H54 (cell line): ENCODE measurements around the gene FAM53B.

ENCODE experiments used
- DNase-seq: peaks from one replicate; pipeline ENCODE4 v3.0.0; 2011; ENCODE audit warnings: low spot score, mixed read lengths; ENCODE audit not compliant: insufficient read length
- FAIRE-seq: peaks from 3 replicates; lab custom pipeline; 2011; peaks lifted over from hg19 to GRCh38; lab: Jason Lieb, UNC
- POLR2A ChIP-seq: IDR thresholded peaks from 2 replicates; pipeline ENCODE4 v1.6.1; 2011; ENCODE audit warnings: low read depth, mild to moderate bottlenecking, low read length

The FAM53B gene

DNA sequence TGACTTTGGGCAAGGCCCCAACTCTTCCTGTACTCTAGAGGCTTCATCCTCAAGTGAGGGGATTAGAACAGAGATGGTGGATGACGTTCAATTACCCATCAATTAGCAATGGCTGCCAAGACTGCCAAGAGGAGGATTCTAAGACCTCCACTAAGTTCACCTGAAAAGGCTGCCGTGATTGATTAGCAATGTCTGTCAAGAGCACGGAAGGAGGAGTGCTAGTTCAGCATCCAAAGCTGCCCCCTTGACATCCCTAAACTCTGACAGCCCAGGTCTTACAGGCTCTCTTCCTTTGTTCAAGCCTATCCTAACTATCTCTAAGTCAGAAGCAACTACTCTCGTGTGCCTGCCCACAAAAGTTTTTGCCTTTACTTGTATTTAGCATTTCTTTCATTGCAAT, 68.4 kb downstream of the FAM53B start:
- FAIRE-seq = no peak
- no peak for DNase-seq
- no peak for TF ChIP-seq POLR2A

DNA sequence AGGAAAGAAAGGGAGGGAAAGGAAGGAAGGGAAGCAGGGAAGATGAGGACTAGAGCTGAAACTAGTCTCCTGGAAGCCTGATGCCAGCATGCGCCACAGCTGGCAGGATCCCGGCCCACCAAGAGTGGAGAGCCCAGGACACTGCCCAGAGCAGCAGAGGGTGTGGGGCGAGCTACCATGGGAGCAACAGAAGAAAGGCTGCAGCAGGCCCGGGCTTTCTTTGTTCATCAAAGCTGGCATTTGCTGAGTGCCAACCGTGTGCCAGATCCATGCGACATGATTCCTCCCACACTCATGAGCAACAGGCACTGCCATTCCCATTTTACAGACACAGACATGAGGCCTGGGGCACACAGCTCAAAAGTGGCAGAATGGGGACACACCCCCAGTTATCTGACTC, 68.9 kb downstream of the FAM53B start:
- FAIRE-seq (no peak), DNase-seq (no peak)
- TF ChIP-seq POLR2A = no peak

DNA sequence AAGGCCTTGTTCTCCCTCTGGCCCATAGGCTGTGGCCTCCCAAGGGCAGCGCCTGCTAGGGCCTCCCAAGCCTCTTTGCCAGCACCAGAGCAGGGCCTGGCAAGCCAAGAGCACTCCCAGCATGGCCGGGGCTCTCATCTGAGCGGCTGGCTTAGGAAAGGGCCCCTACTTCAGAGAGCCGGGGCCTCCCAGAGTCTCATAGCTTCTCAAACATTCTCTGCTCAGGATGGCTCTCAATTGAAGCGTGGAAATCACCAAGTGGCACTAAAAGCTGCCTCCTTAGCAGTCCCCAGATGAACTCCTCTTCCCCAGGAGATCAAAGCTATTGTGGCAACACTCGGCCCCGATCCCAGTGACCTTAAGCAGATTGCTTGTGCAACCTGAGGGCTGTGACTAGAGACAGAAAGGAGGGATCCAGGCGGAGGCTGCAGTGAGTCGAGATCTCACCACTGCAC, 69.4 kb downstream of the FAM53B start:
- FAIRE-seq (no peak), DNase-seq (no peak)
- no peak for TF ChIP-seq POLR2A

DNA sequence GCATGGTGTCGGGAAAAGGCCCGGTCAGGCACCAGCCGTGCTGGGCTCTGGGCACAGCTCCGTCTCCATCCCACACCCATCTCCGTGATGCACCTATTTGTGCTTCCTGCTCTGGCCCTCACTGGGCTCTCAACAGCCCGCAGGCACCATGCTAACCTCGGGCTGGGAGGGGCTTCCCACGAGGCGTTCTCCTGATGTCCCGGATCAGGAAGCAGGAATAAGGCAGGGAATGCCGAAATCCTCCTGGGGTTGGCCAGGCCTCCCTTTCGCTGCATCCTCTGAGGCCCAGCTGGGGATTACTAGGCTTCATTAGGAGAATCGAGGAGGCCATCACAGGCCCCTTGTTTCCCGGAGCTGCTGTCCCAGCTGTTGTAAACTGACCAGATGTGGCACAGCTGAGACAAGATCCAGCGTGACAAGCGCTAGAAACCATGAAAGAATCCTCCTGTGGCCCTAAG, 72.0 kb downstream of the FAM53B start:
- DNase-seq (no peak), FAIRE-seq (no peak)
- no peak for TF ChIP-seq POLR2A

DNA sequence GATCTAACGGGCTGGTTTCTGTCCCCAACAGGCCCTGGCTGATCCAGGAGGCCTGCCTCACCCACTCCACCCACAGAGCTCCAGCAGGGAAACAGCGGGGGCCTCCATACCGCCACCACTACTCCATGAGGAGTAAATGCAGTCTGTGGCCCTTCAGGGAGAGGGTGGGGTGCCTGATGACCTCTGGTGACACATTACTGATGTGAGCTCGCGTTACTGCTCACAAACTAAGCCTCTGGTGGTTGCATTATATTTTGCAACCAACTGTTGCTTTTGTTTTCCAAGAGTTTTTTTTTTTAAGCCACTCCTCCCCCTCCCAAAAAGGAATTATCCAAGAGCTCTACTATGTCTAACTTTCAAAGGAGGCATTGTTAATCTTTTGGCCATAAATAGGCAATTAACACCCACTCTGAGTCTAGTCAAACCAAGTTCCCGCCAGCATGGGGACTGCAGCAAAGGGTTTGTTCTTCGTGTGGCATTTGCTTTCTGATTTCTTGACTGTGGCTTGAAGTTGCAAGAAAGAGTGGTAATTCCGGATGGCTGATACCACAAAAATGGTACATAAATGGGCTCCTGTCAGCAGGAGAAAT, 72.6 kb downstream of the FAM53B start:
- peak; percentile 49 for DNase-seq
- FAIRE-seq = no peak
- TF ChIP-seq POLR2A = no peak

DNA sequence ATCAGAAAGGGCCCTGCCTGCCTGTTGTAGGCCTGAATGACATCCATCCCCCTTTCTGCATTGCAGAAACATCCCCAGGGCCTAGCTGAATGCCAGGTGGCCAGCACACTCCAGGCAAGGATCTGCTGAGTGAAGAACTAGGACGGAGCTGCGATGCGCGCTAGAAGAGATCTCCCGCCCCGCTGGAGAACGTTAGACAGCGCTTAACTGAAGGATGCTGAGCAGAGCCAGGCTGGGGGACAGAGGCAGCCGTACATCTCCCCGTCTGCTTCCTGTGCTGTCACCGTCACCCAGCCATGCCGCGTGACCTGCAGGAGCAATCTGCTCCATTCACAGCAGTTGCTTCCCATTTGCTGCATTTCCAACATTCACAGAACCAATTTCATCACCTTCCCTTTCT, 73.3 kb downstream of the FAM53B start:
- FAIRE-seq (no peak), DNase-seq (no peak)

DNA sequence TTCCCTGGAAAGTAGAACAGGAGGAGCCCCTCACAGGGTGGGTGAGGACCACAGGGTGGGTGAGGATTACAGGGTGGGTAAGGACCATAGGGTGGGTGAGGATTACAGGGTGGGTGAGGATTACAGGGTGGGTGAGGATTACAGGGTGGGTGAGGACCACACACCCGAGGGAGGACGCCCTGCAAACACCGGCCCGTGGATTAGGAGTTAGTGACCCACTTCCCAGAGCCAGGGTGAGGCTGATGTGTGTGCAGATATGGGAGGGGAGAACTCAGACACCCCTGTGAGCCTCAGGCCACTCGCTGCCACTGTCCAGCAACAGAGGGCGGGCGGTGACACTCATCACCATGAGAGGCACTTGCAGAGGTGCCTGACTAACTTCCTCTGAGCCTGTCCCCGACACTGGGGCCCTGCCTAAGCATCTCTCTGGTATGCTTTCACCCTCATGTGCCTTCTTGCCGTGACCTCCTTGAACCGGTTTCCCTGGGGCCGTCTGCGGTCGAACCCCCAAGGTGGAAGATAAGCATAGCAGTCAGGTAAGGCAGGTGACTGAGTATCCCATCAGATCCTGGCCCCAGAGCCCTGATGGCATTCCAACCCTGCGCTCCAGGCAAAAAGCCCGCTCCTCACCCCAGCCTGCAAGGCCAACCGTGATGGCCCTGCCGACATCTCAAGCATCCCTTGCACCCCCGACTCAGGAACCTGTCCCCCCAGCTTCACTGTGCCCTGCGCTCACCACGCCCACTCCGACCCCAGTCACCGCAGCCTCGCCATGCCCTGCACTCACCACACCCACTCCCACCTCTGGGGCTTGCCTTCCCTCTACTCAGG, 74.1 kb downstream of the FAM53B start:
- FAIRE-seq (no peak), DNase-seq (no peak)
- no peak for TF ChIP-seq POLR2A

More for the DNA sequence above, 73.3 kb downstream of the FAM53B start:
- no peak for TF ChIP-seq POLR2A

DNA sequence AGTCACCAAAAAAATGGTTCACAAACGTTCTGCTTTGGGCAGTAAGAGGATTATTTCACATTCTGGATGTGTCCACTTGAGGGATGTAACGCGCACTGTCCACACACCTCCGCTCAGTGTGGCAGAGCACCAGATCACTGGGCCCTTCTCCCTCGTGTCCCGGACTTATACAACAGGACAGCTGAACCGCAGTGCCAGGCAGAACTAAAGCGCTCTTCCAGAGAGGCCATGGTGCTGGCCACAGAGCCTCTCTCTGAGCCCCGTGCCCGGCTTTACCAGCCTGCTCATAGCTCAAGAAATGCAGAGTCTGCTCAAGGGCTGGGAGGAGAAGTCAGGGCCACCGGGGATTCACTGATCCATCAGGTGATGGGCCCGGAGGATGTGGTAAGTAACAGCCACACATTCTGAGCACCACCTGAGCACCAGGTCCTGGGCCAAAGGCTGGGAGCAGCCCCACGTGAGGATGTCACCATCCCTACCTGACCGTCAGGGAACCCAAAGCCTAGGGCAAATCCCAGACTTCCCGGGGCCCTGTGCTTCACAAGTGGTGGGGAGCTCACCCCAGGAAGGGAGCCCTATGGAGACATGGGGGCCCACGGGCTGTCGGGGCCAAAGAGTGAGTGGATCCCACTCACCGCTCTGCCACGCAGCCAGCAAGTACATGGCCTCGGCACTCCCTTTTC, 74.9 kb downstream of the FAM53B start:
- DNase-seq = no peak
- TF ChIP-seq POLR2A = no peak
- FAIRE-seq = no peak

DNA sequence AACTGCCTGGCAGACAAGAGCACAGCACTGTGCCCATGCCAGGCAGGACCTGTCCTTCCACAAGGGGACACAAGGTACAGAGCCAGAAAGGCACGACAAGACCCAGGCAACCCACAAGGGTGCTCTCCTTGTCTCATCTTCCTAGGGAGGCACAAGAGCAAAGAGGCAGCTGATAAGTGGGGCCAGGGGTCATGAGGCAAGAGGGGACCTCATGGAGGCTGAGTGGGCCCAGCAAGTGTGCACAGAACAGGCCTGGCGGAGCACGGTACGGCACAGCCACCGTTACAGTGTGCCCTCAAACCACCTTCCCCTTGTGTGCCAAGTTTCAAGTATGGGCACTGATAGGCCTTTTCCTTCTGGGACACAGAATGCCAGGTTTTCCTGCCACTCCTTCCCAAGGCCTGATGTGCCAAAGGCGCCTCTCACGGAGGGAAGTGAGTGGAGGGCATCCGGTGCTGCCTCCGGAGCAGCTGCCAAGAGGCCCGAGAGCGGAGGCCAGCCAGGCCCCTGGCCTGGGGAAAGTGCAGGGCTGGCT, 75.6 kb downstream of the FAM53B start:
- TF ChIP-seq POLR2A = no peak
- FAIRE-seq (no peak), DNase-seq (no peak)

DNA sequence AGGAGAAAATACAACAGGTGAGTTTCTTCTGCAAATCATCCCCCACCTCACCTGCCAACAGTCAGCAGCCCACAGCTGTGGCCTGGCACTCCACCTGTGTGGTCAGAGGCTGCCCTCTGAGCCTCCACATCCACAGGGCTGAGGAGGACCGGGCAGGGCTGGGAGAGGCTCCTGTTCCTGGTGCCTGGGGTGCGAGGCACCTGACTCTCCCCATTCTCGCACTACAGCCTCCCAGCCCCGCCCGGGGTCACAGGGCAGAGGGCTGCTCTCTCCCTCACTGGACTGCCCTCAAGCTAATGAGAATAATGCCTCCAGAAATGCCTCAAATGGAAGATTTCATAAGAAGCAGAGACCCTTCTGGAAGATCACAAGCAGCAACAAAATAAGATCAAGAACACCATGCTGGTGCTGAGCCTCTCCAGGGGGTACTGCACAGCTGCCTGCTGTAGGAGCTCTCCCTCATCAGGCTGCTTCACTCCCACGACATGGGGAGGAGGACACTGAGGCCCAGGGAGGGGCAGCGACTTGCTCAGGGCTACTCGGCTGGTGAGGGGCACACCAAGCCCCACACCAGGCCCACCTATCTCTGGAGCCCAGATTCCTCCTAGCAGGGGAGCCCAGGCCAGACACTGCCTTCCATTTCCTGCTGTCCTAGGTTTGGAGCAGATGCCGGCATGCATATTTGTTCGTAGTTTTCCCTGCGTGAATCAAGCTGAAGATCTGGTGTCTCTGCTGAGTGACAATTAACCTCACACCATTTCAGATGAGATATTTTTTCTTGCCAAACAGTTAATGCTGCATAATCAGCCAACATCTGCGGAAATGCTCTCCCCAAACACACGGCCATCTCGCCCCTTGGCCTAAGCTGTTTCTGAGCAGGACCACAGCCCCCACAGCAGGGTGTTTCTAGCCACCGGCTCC, 76.5 kb downstream of the FAM53B start:
- no peak for TF ChIP-seq POLR2A
- no peak for FAIRE-seq

DNA sequence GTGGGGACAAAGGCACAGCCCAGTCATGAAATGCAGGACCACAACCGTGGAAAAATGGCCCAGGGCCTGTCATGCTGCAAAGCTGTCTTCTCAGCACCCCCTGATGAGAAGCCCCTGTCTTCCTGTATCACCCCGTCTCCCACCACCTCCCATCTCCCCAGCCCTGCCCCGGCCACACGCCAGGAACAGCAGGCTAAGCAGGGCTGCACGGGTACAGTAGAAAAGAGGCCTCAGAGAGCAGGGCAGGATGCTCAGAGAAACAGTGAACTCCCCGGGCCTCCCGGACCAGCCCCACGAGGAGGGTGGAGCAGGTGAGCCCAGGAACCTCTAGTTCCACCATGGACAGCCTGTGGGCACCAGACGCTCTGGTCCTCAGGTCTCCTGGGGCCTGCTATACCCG, 77.7 kb downstream of the FAM53B start:
- TF ChIP-seq POLR2A = no peak
- DNase-seq (no peak), FAIRE-seq (no peak)

More for the DNA sequence above, 76.5 kb downstream of the FAM53B start:
- no peak for DNase-seq

DNA sequence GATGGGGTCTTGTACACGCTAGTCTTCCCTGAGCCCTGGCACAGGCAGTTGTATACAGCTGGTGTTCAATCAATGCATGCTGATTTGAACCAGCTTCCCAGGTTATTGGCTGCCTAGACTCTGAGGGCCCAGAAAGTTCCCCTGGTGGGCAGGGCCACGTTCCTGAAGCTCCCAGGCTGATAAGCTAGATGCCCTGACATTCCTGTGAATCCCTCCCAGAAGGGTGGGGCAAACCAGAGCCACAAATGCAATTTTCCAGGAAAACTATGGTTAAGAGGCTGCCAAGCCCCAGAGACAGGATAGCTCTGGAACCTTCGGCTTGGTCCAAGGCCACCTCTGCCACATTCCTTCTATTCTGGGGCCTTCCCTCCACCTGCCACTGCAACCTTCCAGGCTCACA, 78.2 kb downstream of the FAM53B start:
- no peak for TF ChIP-seq POLR2A
- DNase-seq (no peak), FAIRE-seq (no peak)

DNA sequence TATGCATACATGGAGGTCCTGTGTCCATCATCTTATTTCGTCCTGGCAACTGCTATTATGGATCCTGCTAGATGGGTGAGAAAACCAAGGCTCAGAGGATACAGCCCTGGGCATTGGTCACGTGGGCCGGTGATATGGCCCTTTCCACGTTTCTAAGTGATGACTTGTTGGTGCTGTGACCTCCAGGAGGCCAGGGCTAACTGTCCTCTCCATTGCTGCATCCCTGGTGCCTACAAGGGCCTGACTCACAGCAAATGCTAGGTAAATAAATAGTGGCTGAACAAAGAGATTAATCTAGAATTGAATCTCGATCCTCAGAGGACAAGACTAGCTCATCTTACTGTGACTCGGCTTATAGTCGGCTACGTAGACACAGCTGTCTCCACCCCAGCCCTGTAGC, 78.6 kb downstream of the FAM53B start:
- FAIRE-seq (no peak), DNase-seq (no peak)
- TF ChIP-seq POLR2A = no peak
